ENCODE results near the gene MAP4K3.

Gene MAP4K3

DNA sequence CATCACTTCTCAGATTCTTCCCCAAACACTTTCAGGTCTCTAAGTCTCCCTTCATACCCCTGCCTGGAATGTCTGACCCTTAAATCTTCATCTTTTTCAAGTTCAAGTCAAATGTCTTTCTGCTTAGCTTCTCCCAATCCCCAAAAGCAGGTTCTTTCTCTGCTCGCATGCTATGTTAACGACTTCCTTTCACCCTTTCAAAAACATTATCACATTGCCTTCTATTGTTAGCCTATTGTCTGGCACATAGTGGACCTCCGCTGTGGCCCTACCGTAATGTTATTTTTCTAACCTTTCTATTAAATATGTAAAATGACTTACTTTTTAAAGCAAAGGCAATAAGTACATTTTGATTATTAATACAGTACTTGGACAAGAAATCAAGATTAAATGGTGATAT lies 195.5 kb downstream of the MAP4K3 start:
- no peak for DNase-seq (ENCODE audit: low spot score)

DNA sequence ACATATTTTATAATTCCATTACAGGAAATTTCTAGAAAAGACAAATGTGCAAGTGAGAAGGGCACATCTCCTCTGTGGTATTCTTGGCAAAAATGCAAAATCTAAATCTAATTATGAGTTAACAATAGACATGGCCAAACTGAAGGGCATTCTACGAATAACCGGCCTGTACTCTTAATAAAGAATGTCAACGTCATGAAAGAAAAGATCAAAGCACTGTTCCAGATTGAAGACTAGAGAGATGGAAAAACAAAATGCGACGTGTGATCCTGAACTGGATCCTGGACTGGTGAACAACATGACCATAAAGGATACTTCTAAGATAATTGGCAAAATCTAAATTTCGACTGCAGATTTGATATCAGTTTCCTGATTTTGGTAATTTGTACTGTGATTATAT lies 196.3 kb downstream of the MAP4K3 start:
- DNase-seq (ENCODE audit: low spot score) = no peak

GRCh38 chr2:39234754-39235153 lies 202.3 kb downstream of the MAP4K3 start:
- no peak for DNase-seq (ENCODE audit: low spot score)

DNA sequence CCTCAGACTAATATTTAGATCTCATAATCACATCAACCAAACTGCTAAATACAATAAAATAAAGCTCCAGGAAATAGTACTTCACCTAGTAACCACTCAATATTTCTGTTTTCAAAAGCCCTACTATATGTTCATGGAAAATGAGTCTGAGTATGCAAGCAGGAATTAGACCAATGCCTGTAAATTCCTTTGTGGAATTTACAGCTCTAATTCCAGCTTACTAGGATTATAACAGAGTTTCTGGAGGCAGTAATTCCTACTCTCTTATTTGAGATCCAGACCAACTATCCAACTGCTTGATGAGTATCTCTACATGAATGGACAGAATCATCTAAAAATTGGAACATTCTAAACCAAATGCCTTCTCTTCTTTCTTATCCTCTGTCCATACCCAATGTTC lies 204.9 kb downstream of the MAP4K3 start:
- no peak for DNase-seq (ENCODE audit: low spot score)

- no peak for DNase-seq (ENCODE audit: low spot score)
Measured at GRCh38 chr2:39228413-39229209, 208.5 kb downstream of the MAP4K3 start.

DNA sequence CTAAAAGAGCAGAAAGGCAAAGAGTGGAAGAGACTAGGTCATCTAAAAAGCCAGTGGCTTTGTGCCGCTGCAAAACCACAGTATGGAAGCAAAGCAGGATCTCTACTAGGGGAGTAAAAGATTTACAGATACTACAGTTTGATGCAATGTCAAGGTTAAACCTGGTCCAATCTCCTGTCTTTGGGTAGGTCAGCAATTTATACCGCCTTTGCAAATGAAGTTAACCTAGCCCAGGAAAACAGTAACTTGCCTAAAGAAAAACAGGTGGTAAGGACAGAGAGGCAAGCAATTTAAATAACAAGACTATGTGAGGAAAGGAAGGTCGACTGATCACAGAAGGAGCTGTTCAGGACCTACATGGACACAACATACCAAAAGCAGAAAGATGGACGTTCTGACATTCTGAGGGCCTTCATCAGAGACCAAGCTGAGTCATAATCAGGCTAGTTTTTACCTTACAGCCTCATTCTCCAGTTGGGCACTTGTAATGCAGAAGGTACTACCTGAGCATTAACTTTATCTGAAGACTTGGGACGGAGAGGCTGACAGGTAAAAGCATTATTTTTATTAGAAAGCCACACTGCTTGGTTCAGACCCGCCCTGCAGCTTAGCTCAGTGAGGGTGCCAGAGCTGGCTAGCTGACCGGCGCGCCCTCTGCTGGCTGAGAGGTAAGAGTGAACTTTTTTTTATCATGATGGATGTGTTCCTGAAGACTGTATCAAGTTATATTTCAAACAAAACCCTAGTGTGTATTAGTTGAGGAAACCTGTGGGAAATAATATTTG lies 209.3 kb downstream of the MAP4K3 start:
- peak; percentile 82 for DNase-seq (ENCODE audit: low spot score)

- DNase-seq (ENCODE audit: low spot score) = no peak
Measured at GRCh38 chr2:39225567-39225966, 211.5 kb downstream of the MAP4K3 start.

DNA sequence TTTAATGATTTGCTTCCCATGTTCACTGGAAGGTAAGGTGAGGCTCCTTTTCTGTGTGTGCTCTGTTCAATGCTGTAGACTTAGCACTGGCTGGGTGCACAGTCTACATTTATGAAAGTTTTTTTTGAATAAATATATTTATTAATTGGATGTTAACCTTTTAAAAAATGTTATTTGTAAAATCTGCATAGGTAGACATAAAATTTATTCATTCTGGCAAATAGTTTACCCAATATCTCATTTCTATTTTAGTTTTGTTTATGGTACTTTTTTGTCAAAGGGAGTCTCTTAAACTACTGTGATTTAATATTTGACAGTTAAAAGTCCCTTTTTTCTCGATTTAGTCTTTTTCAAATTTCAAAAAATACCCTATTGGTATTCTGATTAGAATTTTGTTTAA lies 213.2 kb downstream of the MAP4K3 start:
- no peak for DNase-seq (ENCODE audit: low spot score)

- DNase-seq (ENCODE audit: low spot score) = no peak
Measured at GRCh38 chr2:39221459-39221858, 215.6 kb downstream of the MAP4K3 start.

GRCh38 chr2:39220136-39220535 lies 216.9 kb downstream of the MAP4K3 start:
- DNase-seq (ENCODE audit: low spot score) = no peak

- DNase-seq (ENCODE audit: low spot score) = no peak
Measured at GRCh38 chr2:39218391-39218790, 218.7 kb downstream of the MAP4K3 start.

DNA sequence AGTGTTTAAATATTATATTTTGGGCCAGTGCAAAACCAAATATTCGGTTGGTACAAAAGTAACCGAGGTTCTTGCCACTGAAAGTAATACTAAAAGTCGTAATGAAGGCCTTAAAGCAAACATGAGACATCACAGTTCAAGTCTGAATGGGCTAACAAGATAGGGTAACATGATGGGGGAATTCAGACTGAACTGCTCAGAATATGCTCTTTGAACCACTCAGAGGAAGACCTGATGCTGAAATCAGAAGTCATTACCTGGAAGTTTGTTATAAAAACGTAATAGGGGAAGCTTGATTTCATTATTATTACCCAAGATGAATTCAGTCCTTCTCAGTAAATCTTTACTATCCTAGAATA lies 219.9 kb downstream of the MAP4K3 start:
- DNase-seq (ENCODE audit: low spot score) = no peak

- DNase-seq (ENCODE audit: low spot score) = no peak
Measured at GRCh38 chr2:39216346-39217191, 220.5 kb downstream of the MAP4K3 start.

- DNase-seq (ENCODE audit: low spot score) = no peak
Measured at GRCh38 chr2:39215545-39215944, 221.5 kb downstream of the MAP4K3 start.

DNA sequence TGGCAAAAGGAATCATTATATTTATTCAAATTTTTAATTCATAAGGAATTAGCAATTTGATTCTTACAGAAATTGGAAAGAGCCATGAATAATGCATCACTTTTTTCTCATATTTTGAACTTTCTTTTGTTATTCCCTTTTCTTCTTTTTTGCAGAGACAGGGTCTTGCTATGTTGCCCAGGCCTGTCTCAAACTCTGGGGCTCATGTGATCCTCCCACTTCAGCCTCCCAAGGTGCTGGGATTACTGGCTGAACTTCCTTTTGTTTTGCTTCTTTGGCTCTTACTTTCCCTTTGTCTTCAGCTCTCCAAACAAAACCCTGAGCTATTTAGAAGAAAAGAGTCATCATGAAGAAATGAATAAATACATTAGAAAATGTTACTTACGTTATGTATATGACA lies 224.1 kb downstream of the MAP4K3 start:
- DNase-seq (ENCODE audit: low spot score) = no peak

DNA sequence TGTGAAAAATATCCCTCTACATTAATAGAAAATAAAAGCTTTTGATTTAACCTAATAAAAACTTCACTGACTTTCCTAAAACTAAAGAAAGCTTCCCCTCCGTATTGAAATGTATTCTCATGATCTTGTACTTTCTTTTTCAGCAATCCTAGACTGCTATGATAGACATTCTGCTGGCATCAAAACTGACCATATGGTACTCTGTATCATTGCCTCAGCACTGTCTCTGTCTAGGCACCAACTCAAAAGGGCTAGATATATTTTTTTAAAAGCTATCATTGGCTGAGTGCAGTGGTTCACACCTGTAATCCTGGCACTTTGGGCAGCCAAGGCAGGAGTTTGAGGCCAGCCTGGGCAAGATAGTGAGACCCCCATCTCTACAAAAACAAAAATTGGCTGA lies 226.2 kb downstream of the MAP4K3 start:
- DNase-seq (ENCODE audit: low spot score) = no peak

DNA sequence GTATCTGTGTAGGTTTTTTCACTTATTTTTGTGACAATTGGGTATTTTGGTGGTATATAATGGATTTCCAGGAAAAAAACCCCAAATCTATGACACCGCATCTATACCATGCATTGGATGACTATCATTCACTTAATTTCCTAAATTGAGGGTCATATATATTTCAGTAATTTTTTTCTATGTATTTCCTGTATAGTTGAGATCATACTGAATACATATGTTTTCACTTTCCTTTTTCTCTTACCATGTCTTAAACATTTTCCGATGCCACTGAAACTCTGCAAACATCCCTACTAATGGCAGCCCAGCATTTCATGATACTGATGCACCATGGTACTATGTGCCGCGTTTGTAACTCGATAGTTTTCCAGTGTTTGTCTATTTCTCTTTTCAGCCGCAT lies 233.7 kb downstream of the MAP4K3 start:
- no peak for DNase-seq (ENCODE audit: low spot score)

DNA sequence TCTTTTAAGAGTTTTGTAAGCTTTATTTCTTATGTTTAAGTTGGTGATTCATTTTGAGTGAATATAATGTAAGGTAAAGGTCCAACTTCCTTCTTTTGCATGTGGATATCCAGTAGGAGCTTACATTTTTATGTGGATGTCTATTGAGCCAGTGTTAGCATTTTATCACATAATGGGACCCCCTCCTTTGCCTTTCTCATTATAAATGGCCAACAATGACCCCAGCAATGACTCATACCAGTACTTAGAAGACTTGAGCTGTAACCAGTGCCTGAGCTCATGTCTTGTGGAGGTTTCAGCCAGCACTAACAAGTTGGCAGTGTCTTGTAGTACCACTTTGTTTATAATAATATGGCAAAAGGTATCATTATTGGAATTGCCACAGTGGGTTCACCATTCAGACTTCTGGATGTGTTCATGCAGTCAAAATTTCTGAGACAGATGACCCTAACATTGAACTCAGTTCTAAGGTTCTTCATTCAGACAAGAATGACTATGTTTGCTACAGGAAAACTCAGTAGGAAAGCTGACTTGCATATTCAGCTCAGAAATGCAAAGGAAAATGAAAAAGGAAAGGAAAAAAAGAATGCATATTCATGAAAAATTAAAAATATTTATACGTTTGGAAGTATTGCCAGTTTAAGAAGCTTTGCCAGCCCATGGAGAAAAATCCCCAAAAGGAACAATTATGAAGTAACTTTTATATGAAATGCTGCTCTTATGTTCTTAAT lies 234.3 kb downstream of the MAP4K3 start:
- DNase-seq (ENCODE audit: low spot score) = no peak

All from NAMALWA (cell line).